Omental fat pad (tissue), 4 donors: ENCODE data around the gene INSIG1. TPM values are rescaled to one million over a fixed set of nuclear protein-coding genes. Genes with fewer than 3 reads are reported as not detected.

Source experiments
- ATAC-seq: fragments of 150-250 bp; one replicate; pipeline ENCODE4 v1.9.1; 2016; ENCODE audit warnings: mild to moderate bottlenecking, moderate library complexity; ENCODE audit not compliant: low FRiP score
- DNase-seq: peaks from one replicate; pipeline ENCODE4 v3.0.0-alpha.2; 2019; ENCODE audit warnings: low spot score
- total RNA-seq, 4 donors: library from RNA; depleted of rRNA; stranded (reverse); fragments of >200 nt; gene quantifications; one replicate each; pipeline ENCODE4 v1.1.0, GENCODE V29; 2016
- TF ChIP-seq, protein P1 (sequence below), 3 donors: fragments of 450-650 bp; IDR thresholded peaks; one replicate each; pipeline ENCODE4 v1.5.1; 2016 to 2017; ENCODE audit warnings: antibody characterized with exemption in 3 of 3, mild to moderate bottlenecking in 3 of 3, moderate library complexity in 2 of 3

Gene INSIG1
- total RNA-seq, 4 donors from 2014 or later, result 85.6 to 244 (median 107) TPM

DNA sequence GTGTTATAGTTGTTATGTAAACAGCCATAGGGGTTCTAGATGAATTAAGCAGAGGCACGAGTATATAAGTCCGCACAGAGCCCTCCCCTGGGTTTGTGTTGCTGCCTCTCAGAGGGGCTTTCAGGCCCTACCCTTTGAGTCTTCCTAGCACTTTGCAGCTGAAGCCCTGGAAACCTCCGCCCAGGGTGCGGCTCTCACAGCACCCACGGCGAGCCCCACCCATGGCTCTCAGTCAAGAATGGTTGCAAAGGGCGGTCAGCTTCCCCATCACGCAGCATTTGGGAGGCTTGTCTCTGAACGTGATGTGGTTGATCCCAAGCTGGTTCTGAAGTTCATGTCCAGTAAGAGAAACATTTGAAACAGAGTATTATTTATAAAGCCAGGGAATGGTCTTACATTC is 18.8 kb upstream of the INSIG1 start:
- ATAC-seq (no peak), DNase-seq (no peak)
- TF ChIP-seq, protein P1, sequence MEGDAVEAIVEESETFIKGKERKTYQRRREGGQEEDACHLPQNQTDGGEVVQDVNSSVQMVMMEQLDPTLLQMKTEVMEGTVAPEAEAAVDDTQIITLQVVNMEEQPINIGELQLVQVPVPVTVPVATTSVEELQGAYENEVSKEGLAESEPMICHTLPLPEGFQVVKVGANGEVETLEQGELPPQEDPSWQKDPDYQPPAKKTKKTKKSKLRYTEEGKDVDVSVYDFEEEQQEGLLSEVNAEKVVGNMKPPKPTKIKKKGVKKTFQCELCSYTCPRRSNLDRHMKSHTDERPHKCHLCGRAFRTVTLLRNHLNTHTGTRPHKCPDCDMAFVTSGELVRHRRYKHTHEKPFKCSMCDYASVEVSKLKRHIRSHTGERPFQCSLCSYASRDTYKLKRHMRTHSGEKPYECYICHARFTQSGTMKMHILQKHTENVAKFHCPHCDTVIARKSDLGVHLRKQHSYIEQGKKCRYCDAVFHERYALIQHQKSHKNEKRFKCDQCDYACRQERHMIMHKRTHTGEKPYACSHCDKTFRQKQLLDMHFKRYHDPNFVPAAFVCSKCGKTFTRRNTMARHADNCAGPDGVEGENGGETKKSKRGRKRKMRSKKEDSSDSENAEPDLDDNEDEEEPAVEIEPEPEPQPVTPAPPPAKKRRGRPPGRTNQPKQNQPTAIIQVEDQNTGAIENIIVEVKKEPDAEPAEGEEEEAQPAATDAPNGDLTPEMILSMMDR (IDR thresholded peaks at IDR 0.05), result no peak

DNA sequence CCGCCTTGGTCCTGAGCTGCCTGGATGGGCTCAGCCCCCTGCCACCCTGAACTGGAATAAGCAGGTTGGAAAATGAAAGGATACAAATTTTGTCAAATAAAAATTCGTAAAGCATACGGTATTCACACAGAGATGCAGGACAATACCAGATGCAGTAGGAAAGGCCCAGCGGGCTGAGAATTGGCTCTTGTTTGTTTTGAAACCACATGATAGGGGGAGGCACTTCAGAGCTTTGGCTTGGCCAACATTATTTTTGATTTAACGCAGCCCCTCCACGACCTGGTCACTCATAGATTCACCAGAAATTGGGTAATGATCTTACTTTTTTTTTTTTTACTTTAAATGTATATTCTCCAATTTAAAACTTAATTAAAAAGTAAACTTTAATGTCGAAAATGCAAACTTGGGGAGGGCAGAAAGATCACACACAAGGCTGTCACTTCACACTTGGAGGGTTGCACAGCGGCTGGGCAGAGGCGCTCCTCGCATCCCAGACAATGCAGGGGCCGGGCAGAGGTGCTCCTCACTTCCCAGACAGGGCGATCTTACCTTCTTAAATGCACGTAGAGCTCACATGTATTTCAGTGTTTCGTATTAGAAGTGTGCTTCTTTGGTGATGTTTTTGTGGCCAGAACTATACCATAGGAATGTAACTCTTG is 17.8 kb upstream of the INSIG1 start:
- ATAC-seq, result no peak
- TF ChIP-seq, protein P1 (IDR thresholded peaks at IDR 0.05), result no peak
- no peak for DNase-seq

DNA sequence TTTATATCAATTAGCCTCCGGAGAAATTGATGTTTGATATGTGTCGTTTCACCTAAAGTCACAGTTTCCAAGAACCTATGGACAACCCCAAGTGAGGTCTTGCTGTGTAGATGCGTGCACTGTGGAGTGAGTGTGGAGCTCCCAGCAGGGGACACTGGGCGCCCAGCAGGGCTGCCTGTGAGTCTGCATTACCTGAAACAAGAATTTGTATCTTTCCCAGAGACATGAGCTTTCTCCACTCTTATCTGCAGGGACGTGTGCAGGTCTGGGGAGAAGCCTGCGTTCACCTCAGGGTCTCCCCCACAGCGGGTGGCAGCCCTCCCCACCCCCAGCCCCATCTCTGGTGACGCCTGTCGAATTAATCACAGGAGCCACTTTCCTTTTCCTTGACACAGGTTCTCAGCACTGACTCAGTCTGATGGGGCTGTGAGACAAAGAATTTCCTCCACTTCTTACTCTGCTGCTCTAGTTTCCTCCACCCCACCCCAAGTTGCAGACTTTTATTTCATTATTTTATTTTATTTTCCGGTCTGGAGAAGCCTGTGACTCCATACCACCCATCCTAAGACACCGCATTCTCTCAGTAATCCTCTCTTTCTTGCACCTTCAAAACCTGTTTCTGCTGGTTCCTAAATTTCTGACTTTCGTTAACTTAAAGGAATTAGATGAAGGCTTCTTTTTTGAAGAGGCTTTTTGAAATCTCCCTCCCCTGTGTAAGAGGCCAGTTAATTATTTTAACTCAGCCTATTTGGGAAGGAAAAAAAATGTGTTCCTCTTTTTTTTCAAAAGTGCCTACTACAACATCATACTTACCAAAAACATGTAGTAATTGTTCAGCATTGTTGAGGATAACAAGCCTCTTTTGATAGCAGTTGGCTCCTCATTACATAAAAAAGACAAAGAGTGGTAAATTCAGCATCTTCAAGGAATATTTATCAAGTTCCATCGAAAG is 17.0 kb upstream of the INSIG1 start:
- TF ChIP-seq, protein P1 (IDR thresholded peaks at IDR 0.05), result no peak
- ATAC-seq (no peak), DNase-seq (no peak)

DNA sequence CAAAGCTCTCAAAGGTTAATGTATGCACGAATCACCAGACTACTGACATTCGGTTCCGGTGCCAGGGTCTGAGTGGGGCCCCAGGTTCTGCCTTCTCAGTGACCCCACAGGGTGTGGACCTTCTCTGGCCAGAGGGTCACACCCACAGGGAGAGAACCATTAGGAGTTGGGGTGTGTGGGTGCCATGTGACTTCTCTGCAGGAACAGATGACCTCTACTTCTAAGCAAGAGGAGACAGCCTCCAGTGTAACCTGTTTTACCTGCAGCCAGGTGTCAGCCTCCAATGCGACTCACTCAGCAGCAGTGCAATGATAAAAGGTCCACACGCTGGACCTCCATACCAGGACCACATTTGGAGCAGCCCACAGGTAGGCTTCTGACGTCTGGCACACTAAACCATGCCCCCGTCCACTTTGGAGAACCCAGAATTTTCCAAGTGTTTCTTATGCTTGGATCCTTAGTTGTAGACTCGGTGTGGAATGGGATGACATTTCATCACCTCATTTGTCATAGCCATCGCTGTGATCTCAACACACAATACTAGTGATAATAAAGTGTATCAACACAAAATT is 16.2 kb upstream of the INSIG1 start:
- DNase-seq, result no peak
- TF ChIP-seq, protein P1 (IDR thresholded peaks at IDR 0.05), result no peak
- no peak for ATAC-seq

DNA sequence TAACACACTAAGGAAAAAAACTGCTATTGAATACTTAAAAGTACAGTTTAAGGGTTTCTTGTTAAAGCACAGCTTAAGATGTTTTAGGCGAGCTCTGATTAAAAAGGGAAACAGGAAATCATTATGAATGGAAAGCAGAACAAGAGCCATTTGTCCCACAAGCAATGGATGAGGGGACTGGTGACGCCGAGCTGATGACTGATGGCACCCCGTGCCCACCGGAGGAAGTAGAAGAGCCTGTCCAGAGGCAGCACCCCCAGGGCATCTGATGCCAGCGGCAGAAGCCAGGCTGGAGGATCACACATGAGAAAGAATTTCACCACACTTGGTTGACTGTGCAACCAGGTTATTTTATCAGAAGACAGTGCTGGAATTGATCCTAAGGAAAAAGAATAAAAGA is 15.0 kb upstream of the INSIG1 start:
- ATAC-seq (peak; percentile 35), DNase-seq (no peak)
- TF ChIP-seq, protein P1 (IDR thresholded peaks at IDR 0.05), result no peak

DNA sequence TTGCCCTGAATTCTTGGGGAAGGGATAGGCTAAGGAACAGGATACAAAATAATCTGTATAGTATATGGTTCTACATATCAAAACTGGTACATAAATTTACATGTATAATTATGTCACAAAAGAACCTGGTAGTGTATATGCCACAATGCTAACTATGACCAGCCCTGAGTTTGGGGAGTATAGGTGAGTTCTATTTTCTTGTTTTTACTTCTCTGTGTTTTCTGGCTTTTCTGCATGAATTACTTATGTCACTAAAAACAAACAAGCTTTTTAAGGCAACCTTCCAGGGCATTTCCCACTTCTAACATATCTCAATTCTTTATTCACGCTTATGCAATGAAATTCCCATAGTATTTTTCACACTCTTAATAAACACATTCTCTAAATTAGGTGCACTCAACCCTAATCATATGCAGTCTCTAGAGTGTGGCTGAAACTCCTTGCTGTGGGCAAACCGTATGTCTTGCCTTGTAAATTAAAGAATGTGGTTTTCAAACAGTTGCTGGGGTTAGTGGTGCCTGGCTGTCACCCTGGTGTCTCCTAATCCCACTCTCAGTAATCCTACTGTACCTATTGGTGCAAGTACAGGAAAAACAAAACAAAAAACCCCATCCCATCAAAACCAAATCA is 14.0 kb upstream of the INSIG1 start:
- no peak for DNase-seq
- TF ChIP-seq, protein P1 (IDR thresholded peaks at IDR 0.05), result no peak
- no peak for ATAC-seq
